Measurements from ENCODE around the gene UBLCP1. TPM values are rescaled to one million over a fixed set of nuclear protein-coding genes. Genes with fewer than 3 reads are reported as not detected.

UBLCP1 gene
- total RNA-seq, 1 experiment from 2014 or later, result 8.9 TPM

GRCh38 chr5:159269723-159270122 lies 6.6 kb downstream of the UBLCP1 start:
- Histone ChIP-seq H3K4me3 (ENCODE audit: low read length) (no peak overlapping the region), H3K27ac (ENCODE audit: low read length) (no peak overlapping the region), H4K20me1 (ENCODE audit: low read length) (no peaks in the 10 kb centered on the region), H3K36me3 (ENCODE audit: low read depth, low read length) (peaks cover 10% of the 10 kb centered on the region; the same call in 1 of the 2 replicates), H3K9me2 (replicated peaks; ENCODE audit: low read length) (no peaks in the 10 kb centered on the region), H3K4me2 (ENCODE audit: low read length) (no peak overlapping the region), H3K27me3 (ENCODE audit: low read length) (no peaks in the 10 kb centered on the region), H3K9me3 (ENCODE audit: low read length) (no peaks in the 10 kb centered on the region), H2AFZ (ENCODE audit: low read length) (no peak overlapping the region), H3F3A (ENCODE audit: low read length, unreplicated experiment) (no peaks in the 10 kb centered on the region), H3K9ac (ENCODE audit: low read length) (no peak overlapping the region), H3K4me1 (ENCODE audit: insufficient read depth, low read length) (no peaks in the 10 kb centered on the region), H3K79me2 (ENCODE audit: low read length) (peaks cover 9% of the 10 kb centered on the region)
- intact Hi-C loops (cut with micrococcal nuclease), result no loop called here
- DNase-seq (no peak), ATAC-seq (no peak)
- POLR2A ChIA-PET (ENCODE audit: unreplicated experiment), result no interaction called here
- CTCF ChIA-PET, result no interaction called here
- TF ChIP-seq, protein P1, sequence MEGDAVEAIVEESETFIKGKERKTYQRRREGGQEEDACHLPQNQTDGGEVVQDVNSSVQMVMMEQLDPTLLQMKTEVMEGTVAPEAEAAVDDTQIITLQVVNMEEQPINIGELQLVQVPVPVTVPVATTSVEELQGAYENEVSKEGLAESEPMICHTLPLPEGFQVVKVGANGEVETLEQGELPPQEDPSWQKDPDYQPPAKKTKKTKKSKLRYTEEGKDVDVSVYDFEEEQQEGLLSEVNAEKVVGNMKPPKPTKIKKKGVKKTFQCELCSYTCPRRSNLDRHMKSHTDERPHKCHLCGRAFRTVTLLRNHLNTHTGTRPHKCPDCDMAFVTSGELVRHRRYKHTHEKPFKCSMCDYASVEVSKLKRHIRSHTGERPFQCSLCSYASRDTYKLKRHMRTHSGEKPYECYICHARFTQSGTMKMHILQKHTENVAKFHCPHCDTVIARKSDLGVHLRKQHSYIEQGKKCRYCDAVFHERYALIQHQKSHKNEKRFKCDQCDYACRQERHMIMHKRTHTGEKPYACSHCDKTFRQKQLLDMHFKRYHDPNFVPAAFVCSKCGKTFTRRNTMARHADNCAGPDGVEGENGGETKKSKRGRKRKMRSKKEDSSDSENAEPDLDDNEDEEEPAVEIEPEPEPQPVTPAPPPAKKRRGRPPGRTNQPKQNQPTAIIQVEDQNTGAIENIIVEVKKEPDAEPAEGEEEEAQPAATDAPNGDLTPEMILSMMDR (conservative IDR thresholded peaks at IDR 0.05; ENCODE audit: low read depth, low read length), result no peak
- TF ChIP-seq EZH2 (IDR thresholded peaks at IDR 0.05; ENCODE audit: low read length, unreplicated experiment) (no peak), EZH2phosphoT487 (IDR thresholded peaks at IDR 0.05; ENCODE audit: borderline replicate concordance, low read length) (no peak)
- no TSS peak for BruUV-seq (replicated peaks)

- ATAC-seq (no peak), DNase-seq (no peak)
- intact Hi-C loops (cut with micrococcal nuclease), result no loop called here
- Histone ChIP-seq H3K9me3 (ENCODE audit: low read length) (no peaks in the 10 kb centered on the region), H3K79me2 (ENCODE audit: low read length) (no peaks in the 10 kb centered on the region), H3K4me2 (ENCODE audit: low read length) (no peak overlapping the region), H4K20me1 (ENCODE audit: low read length) (no peaks in the 10 kb centered on the region), H3K9me2 (replicated peaks; ENCODE audit: low read length) (no peaks in the 10 kb centered on the region), H3K4me1 (ENCODE audit: insufficient read depth, low read length) (no peaks in the 10 kb centered on the region), H3K27me3 (ENCODE audit: low read length) (no peaks in the 10 kb centered on the region), H3K4me3 (ENCODE audit: low read length) (no peak overlapping the region), H2AFZ (ENCODE audit: low read length) (no peak overlapping the region), H3K9ac (ENCODE audit: low read length) (no peak overlapping the region), H3K36me3 (ENCODE audit: low read depth, low read length) (peaks cover 10% of the 10 kb centered on the region; the same call in 1 of the 2 replicates), H3F3A (ENCODE audit: low read length, unreplicated experiment) (no peaks in the 10 kb centered on the region), H3K27ac (ENCODE audit: low read length) (no peak overlapping the region)
- POLR2A ChIA-PET (ENCODE audit: unreplicated experiment), result interaction anchor here (0.6 kb wide), 1 partner anchor 16 kb away, joined by 5 read pairs; no protein-coding TSS in a partner anchor
- BruUV-seq (replicated peaks), result no TSS peak
- CTCF ChIA-PET, result no interaction called here
- TF ChIP-seq EZH2phosphoT487 (IDR thresholded peaks at IDR 0.05; ENCODE audit: borderline replicate concordance, low read length), result no peak
- TF ChIP-seq, protein P1 (conservative IDR thresholded peaks at IDR 0.05; ENCODE audit: low read depth, low read length), result no peak
- TF ChIP-seq EZH2 (IDR thresholded peaks at IDR 0.05; ENCODE audit: low read length, unreplicated experiment), result no peak
These were observed 10.8 kb downstream of the UBLCP1 start for GRCh38 chr5:159273923-159274322.

DNA sequence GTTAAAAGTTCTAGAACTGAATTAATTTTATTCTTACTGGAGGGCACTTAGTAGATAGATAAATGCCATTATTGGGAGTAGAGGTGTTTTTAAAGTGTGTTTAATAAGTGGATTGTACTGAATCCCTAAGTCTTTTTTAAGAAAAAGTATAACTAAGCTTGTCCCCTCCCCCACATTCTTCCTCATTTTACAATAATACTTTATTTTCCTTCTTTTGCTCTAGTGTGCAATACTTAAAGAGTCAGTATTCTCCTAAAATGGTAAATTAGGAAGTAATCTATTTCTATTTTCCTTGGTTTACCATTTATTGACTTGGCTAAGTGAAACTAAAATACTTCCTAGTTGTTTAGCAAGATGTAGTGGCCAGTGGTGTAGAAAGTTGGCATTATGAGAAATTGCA lies 11.6 kb downstream of the UBLCP1 start:
- TF ChIP-seq EZH2phosphoT487 (IDR thresholded peaks at IDR 0.05; ENCODE audit: borderline replicate concordance, low read length), result no peak
- TF ChIP-seq, protein P1 (conservative IDR thresholded peaks at IDR 0.05; ENCODE audit: low read depth, low read length), result no peak
- TF ChIP-seq EZH2 (IDR thresholded peaks at IDR 0.05; ENCODE audit: low read length, unreplicated experiment), result no peak
- H2AFZ ChIP-seq (ENCODE audit: low read length), result no peak overlapping the region
- CTCF ChIA-PET, result no interaction called here
- H4K20me1 ChIP-seq (ENCODE audit: low read length), result no peaks in the 10 kb centered on the region
- H3K9me3 ChIP-seq (ENCODE audit: low read length), result no peaks in the 10 kb centered on the region
- no peak for ATAC-seq
- H3K9me2 ChIP-seq (replicated peaks; ENCODE audit: low read length), result no peaks in the 10 kb centered on the region
- no peak overlapping the region for H3K27ac ChIP-seq (ENCODE audit: low read length)
- H3K27me3 ChIP-seq (ENCODE audit: low read length), result no peaks in the 10 kb centered on the region
- no peak overlapping the region for H3K4me3 ChIP-seq (ENCODE audit: low read length)
- H3K4me1 ChIP-seq (ENCODE audit: insufficient read depth, low read length), result no peaks in the 10 kb centered on the region
- H3F3A ChIP-seq (ENCODE audit: low read length, unreplicated experiment), result no peaks in the 10 kb centered on the region
- no TSS peak for BruUV-seq (replicated peaks)
- peaks cover 6% of the 10 kb centered on the region; the same call in 1 of the 2 replicates for H3K36me3 ChIP-seq (ENCODE audit: low read depth, low read length)
- H3K9ac ChIP-seq (ENCODE audit: low read length), result no peak overlapping the region
- POLR2A ChIA-PET (ENCODE audit: unreplicated experiment), result no interaction called here
- intact Hi-C loops (cut with micrococcal nuclease), result no loop called here
- H3K4me2 ChIP-seq (ENCODE audit: low read length), result no peak overlapping the region
- H3K79me2 ChIP-seq (ENCODE audit: low read length), result no peaks in the 10 kb centered on the region
- no peak for DNase-seq
